Measurements from ENCODE around the gene SND1.
A peak's percentile ranks its signal among the peaks of the same experiment; 100 is the strongest.

The SND1 gene

GRCh38 chr7:128021366-128021765 is 369.4 kb downstream of the SND1 start:
- DNase-seq (ENCODE audit: low spot score), result no peak

- no peak for DNase-seq (ENCODE audit: low spot score)
Measured at GRCh38 chr7:128022631-128023532, 370.9 kb downstream of the SND1 start.

GRCh38 chr7:128024151-128024550 is 372.2 kb downstream of the SND1 start:
- DNase-seq (ENCODE audit: low spot score), result no peak

- no peak for DNase-seq (ENCODE audit: low spot score)
Measured at GRCh38 chr7:128025380-128025779, 373.4 kb downstream of the SND1 start.

GRCh38 chr7:128025819-128026218 is 373.8 kb downstream of the SND1 start:
- DNase-seq (ENCODE audit: low spot score), result no peak

- DNase-seq (ENCODE audit: low spot score), result no peak
Measured at GRCh38 chr7:128026551-128026950, 374.6 kb downstream of the SND1 start.

- DNase-seq (ENCODE audit: low spot score), result peak; percentile 62
Measured at GRCh38 chr7:128027485-128027980, 375.5 kb downstream of the SND1 start.

GRCh38 chr7:128029405-128029995 is 377.5 kb downstream of the SND1 start:
- no peak for DNase-seq (ENCODE audit: low spot score)

GRCh38 chr7:128030263-128030653 is 378.3 kb downstream of the SND1 start:
- no peak for DNase-seq (ENCODE audit: low spot score)

- peak; percentile 74 for DNase-seq (ENCODE audit: low spot score)
Measured at GRCh38 chr7:128030654-128031611, 378.9 kb downstream of the SND1 start, which contains the start of gene LRRC4. Gene LRRC4 (minus strand): TSS chr7:128031437. CDS start chr7:128030640, 797 bp downstream.

- peak; percentile 79 for DNase-seq (ENCODE audit: low spot score)
Measured at GRCh38 chr7:128031901-128032604, 380.1 kb downstream of the SND1 start.

- peak; percentile 75 for DNase-seq (ENCODE audit: low spot score)
Measured at GRCh38 chr7:128032605-128033235, 380.7 kb downstream of the SND1 start.

GRCh38 chr7:128033246-128033645 is 381.3 kb downstream of the SND1 start:
- DNase-seq (ENCODE audit: low spot score), result no peak

GRCh38 chr7:128034825-128035224 is 382.8 kb downstream of the SND1 start:
- DNase-seq (ENCODE audit: low spot score), result no peak

GRCh38 chr7:128035712-128036111 is 383.7 kb downstream of the SND1 start:
- DNase-seq (ENCODE audit: low spot score), result no peak

GRCh38 chr7:128036226-128036940 is 384.4 kb downstream of the SND1 start:
- DNase-seq (ENCODE audit: low spot score), result no peak

- DNase-seq (ENCODE audit: low spot score), result no peak
Measured at GRCh38 chr7:128037081-128037480, 385.1 kb downstream of the SND1 start.

GRCh38 chr7:128037880-128038619 is 386.1 kb downstream of the SND1 start:
- no peak for DNase-seq (ENCODE audit: low spot score)

- DNase-seq (ENCODE audit: low spot score), result no peak
Measured at GRCh38 chr7:128039544-128039953, 387.6 kb downstream of the SND1 start.
